Loucy (cell line): Measurements from ENCODE around the gene TXNRD2.

Experiments
- EZH2phosphoT487 ChIP-seq: fragments of 200-600 bp; IDR thresholded peaks from 2 replicates; pipeline ENCODE4 v1.6.1; 2018; ENCODE audit warnings: antibody characterized with exemption, mild to moderate bottlenecking, moderate library complexity, borderline replicate concordance
- TF ChIP-seq, protein P1 (sequence below): fragments of 200-600 bp; sonication (generic); conservative IDR thresholded peaks from 2 replicates; pipeline ENCODE4 v1.5.1; 2014; ENCODE audit warnings: mild to moderate bottlenecking, antibody characterized with exemption, low read length

DNA sequence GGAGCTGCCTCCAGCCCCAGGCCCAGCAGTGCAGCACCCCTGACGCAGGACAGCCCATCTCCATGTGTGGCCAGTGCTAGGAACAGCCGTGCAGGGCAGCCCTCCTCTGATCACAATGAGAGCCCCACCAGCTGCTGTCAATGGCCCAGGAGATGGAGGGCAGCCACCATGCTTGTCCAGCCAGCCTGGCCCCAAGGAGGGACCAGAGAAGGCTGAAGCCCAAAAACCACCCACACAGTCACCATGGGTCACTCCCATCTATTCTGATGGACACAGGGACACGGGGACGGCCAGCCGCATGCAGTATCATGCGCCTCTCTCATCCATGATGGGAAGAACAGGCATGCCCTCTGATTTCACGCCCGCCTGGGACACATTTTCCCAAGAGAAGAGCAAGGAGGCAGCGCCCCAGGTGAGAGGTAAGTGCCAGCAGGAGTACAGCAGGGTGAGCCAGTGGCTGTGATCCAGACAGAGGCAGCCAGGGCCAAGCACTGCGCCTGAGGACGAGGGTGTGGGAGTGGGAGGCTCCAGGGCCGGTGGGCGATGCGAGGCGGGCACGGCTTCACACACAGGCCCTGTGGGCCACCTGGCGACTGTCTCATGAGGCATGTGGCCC lies 53.4 kb downstream of the TXNRD2 start:
- TF ChIP-seq, protein P1, sequence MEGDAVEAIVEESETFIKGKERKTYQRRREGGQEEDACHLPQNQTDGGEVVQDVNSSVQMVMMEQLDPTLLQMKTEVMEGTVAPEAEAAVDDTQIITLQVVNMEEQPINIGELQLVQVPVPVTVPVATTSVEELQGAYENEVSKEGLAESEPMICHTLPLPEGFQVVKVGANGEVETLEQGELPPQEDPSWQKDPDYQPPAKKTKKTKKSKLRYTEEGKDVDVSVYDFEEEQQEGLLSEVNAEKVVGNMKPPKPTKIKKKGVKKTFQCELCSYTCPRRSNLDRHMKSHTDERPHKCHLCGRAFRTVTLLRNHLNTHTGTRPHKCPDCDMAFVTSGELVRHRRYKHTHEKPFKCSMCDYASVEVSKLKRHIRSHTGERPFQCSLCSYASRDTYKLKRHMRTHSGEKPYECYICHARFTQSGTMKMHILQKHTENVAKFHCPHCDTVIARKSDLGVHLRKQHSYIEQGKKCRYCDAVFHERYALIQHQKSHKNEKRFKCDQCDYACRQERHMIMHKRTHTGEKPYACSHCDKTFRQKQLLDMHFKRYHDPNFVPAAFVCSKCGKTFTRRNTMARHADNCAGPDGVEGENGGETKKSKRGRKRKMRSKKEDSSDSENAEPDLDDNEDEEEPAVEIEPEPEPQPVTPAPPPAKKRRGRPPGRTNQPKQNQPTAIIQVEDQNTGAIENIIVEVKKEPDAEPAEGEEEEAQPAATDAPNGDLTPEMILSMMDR: no peak
- TF ChIP-seq EZH2phosphoT487: no peak
